Liver (tissue), 9 donors: ENCODE results near the gene DHX15. TPM values are rescaled to one million over a fixed set of nuclear protein-coding genes. Genes with fewer than 3 reads are reported as not detected.

Experiments used
- DNase-seq: peaks from one replicate; pipeline ENCODE4 v3.0.0-alpha.2; 2017; ENCODE audit warnings: low spot score
- H3K27ac ChIP-seq, 2 donors: one replicate each; pipeline ENCODE4 v1.7.0; 2013; ENCODE audit warnings: inconsistent platforms in 2 of 2, low read length in 2 of 2, control low read depth in 1 of 2, low read depth in 1 of 2, mild to moderate bottlenecking in 1 of 2
- H3K27me3 ChIP-seq, 4 donors: one replicate each; pipeline versions ENCODE4 v1.6.1 to v1.7.0; 2013; ENCODE audit warnings: low read length in 3 of 4, inconsistent platforms in 1 of 4, mild to moderate bottlenecking in 1 of 4, moderate library complexity in 1 of 4; ENCODE audit not compliant: control insufficient read depth in 4 of 4, insufficient read depth in 4 of 4
- H3K36me3 ChIP-seq, 4 donors: one replicate each; pipeline versions ENCODE4 v1.6.1 to v1.7.0; 2013; ENCODE audit warnings: low read length in 3 of 4, mild to moderate bottlenecking in 3 of 4, low read depth in 1 of 4, moderate library complexity in 1 of 4; ENCODE audit not compliant: control insufficient read depth in 4 of 4, insufficient read depth in 3 of 4
- H3K4me1 ChIP-seq, 4 donors: one replicate each; pipeline versions ENCODE4 v1.6.1 to v1.7.0; 2013; ENCODE audit warnings: low read length in 3 of 4, mild to moderate bottlenecking in 3 of 4, moderate library complexity in 1 of 4; ENCODE audit not compliant: control insufficient read depth in 4 of 4, insufficient read depth in 4 of 4
- H3K4me3 ChIP-seq, 3 donors: one replicate each; pipeline versions ENCODE4 v1.6.1 to v1.7.0; 2013; ENCODE audit warnings: low read length in 3 of 3, control low read depth in 1 of 3, low read depth in 1 of 3, mild to moderate bottlenecking in 1 of 3
- H3K9ac ChIP-seq, 2 donors: one replicate each; pipeline ENCODE4 v1.7.0; 2013; ENCODE audit warnings: low read length in 2 of 2, mild to moderate bottlenecking in 2 of 2, moderate library complexity in 2 of 2, control low read depth in 1 of 2, low read depth in 1 of 2
- H3K9me3 ChIP-seq, 4 donors: one replicate each; pipeline versions ENCODE4 v1.6.1 to v1.7.0; 2013; ENCODE audit warnings: low read length in 3 of 4; ENCODE audit not compliant: control insufficient read depth in 4 of 4
- ATF3 ChIP-seq: IDR thresholded peaks from 2 replicates; pipeline ENCODE4 v1.6.1; 2016; ENCODE audit warnings: antibody characterized with exemption
- EGR1 ChIP-seq, 2 donors: IDR thresholded peaks; 2 replicates each; pipeline ENCODE4 v1.6.1; 2016 to 2018; ENCODE audit warnings: antibody characterized with exemption in 2 of 2, low read depth in 2 of 2
- FOXA1 ChIP-seq: IDR thresholded peaks from 2 replicates; pipeline ENCODE4 v1.6.1; 2016; ENCODE audit warnings: antibody characterized with exemption
- FOXA2 ChIP-seq: IDR thresholded peaks from 2 replicates; pipeline ENCODE4 v1.6.1; 2016; ENCODE audit warnings: antibody characterized with exemption
- GABPA ChIP-seq, 2 donors: IDR thresholded peaks in 1 of 2; conservative IDR thresholded peaks in 1 of 2; 2 replicates each; pipeline ENCODE4 v1.6.1; 2016; ENCODE audit warnings: antibody characterized with exemption in 2 of 2, mild to moderate bottlenecking in 1 of 2, moderate library complexity in 1 of 2
- HNF4G ChIP-seq: IDR thresholded peaks from 2 replicates; pipeline ENCODE4 v1.6.1; 2016; ENCODE audit warnings: antibody characterized with exemption
- JUND ChIP-seq, 2 donors: IDR thresholded peaks; 2 replicates each; pipeline ENCODE4 v1.6.1; 2016; ENCODE audit warnings: antibody characterized with exemption in 2 of 2
- RAD21 ChIP-seq, 2 donors: IDR thresholded peaks; 2 replicates each; pipeline ENCODE4 v1.6.1; 2016; ENCODE audit warnings: antibody characterized with exemption in 2 of 2, mild to moderate bottlenecking in 2 of 2
- RXRA ChIP-seq, 2 donors: IDR thresholded peaks; 2 replicates each; pipeline ENCODE4 v1.6.1; 2017 to 2018; ENCODE audit warnings: antibody characterized with exemption in 2 of 2, mild to moderate bottlenecking in 1 of 2
- TAF1 ChIP-seq: conservative IDR thresholded peaks from 2 replicates; pipeline ENCODE4 v1.6.1; 2016; ENCODE audit warnings: antibody characterized with exemption, mild to moderate bottlenecking
- YY1 ChIP-seq: IDR thresholded peaks from 2 replicates; pipeline ENCODE4 v1.6.1; 2016; ENCODE audit warnings: antibody characterized with exemption, mild to moderate bottlenecking
- WGBS: extraction: QIAGEN DNeasy Blood & Tissue Kit; methylation state at CpG from one replicate; pipeline ENCODE4 v1.1.7; 2013; 5-methylcytosine and 5-hydroxymethylcytosine counted together
- polyA plus RNA-seq, 2 donors: library from polyadenylated mRNA; stranded (reverse) in 1 of 2; unstranded in 1 of 2; fragments of 200-250 nt in 1 of 2; fragments of >200 nt in 1 of 2; fragmentation: Nextera tagmentation in 1 of 2; extraction: Ambion mirVana in 1 of 2; gene quantifications; one replicate each; pipeline versions ENCODE4 v1.2.1 to v1.2.3, GENCODE V29; 2013 to 2015
- total RNA-seq, 2 donors: library from RNA; depleted of rRNA; stranded (reverse); fragments of >200 nt; gene quantifications; one replicate each; pipeline ENCODE4 v1.2.3, GENCODE V29; 2014
- TF ChIP-seq, protein P1 (sequence below): IDR thresholded peaks from 2 replicates; pipeline ENCODE4 v1.6.1; 2016; ENCODE audit warnings: antibody characterized with exemption
- TF ChIP-seq, protein P2 (sequence below): IDR thresholded peaks from 2 replicates; pipeline ENCODE4 v1.6.1; 2016; ENCODE audit warnings: antibody characterized with exemption, mild to moderate bottlenecking
- TF ChIP-seq, protein P3 (sequence below): IDR thresholded peaks from 2 replicates; pipeline ENCODE4 v1.6.1; 2016; ENCODE audit warnings: antibody characterized with exemption
- donor health status: healthy.
- donor health status: healthy.
- donor health status: healthy.
- donor health status: healthy.
- donor health status: healthy.

DHX15 gene
- total and polyA plus RNA-seq, 4 donors: 25.2 to 80.9 (median 51.5) TPM

DNA sequence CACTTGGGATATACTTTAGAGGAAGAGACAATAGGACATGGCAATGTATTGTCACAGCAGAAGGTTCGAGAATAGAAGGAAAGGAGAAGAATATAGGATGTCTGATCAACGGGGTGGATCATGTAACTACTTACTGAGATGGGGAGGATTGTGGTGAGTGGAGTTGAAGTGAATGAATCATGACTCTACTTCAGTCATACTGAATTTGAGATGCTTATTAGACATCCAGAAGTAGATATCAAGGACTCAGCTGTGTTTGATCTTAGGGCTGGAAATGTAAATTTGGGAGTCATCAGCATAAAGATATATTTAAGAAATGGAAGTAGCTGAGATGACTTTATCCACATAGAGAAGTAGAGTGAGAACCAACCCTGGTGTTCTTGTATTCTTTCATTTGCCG, 29.1 kb upstream of the DHX15 start:
- Histone ChIP-seq H3K4me1 (no peaks in the 10 kb centered on the region), H3K9ac (no peak overlapping the region), H3K36me3 (no peaks in the 10 kb centered on the region), H3K27me3 (no peaks in the 10 kb centered on the region), H3K27ac (no peak overlapping the region), H3K4me3 (no peak overlapping the region), H3K9me3 (no peaks in the 10 kb centered on the region)
- no peak for DNase-seq
- TF ChIP-seq FOXA2: no peak
- TF ChIP-seq EGR1 (IDR thresholded peaks at IDR 0.05; ENCODE audit: low read depth in 2 of 2): no peak
- no peak for TF ChIP-seq RAD21 (IDR thresholded peaks at IDR 0.05)
- no peak for TF ChIP-seq YY1
- WGBS: 79% methylated on average over 3 of the region's 3 CpGs

DNA sequence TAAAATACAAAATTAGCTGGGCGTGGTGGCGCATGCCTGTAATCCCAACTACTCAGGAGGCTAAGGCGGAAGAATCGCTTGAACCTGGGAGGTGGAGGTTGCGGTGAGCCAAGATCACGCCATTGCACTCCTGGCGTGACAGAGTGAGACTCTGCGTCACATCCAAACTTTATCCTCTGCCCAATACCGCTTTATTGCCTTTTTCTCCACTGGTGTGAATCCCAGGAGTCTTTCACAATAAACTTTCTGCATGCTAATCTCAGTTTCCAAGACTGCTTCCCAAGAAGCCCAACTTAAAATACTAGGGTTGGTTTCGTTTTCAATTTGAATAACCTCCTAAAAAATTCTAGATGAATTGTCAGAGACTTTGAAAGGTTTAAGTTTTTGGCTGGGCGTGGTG, 27.2 kb upstream of the DHX15 start:
- TF ChIP-seq, protein P1, sequence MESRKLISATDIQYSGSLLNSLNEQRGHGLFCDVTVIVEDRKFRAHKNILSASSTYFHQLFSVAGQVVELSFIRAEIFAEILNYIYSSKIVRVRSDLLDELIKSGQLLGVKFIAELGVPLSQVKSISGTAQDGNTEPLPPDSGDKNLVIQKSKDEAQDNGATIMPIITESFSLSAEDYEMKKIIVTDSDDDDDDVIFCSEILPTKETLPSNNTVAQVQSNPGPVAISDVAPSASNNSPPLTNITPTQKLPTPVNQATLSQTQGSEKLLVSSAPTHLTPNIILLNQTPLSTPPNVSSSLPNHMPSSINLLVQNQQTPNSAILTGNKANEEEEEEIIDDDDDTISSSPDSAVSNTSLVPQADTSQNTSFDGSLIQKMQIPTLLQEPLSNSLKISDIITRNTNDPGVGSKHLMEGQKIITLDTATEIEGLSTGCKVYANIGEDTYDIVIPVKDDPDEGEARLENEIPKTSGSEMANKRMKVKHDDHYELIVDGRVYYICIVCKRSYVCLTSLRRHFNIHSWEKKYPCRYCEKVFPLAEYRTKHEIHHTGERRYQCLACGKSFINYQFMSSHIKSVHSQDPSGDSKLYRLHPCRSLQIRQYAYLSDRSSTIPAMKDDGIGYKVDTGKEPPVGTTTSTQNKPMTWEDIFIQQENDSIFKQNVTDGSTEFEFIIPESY: no peak
- TF ChIP-seq HNF4G: no peak
- no peak for TF ChIP-seq ATF3
- no peak for TF ChIP-seq FOXA2
- TF ChIP-seq RAD21 (IDR thresholded peaks at IDR 0.05): no peak
- TF ChIP-seq, protein P2, sequence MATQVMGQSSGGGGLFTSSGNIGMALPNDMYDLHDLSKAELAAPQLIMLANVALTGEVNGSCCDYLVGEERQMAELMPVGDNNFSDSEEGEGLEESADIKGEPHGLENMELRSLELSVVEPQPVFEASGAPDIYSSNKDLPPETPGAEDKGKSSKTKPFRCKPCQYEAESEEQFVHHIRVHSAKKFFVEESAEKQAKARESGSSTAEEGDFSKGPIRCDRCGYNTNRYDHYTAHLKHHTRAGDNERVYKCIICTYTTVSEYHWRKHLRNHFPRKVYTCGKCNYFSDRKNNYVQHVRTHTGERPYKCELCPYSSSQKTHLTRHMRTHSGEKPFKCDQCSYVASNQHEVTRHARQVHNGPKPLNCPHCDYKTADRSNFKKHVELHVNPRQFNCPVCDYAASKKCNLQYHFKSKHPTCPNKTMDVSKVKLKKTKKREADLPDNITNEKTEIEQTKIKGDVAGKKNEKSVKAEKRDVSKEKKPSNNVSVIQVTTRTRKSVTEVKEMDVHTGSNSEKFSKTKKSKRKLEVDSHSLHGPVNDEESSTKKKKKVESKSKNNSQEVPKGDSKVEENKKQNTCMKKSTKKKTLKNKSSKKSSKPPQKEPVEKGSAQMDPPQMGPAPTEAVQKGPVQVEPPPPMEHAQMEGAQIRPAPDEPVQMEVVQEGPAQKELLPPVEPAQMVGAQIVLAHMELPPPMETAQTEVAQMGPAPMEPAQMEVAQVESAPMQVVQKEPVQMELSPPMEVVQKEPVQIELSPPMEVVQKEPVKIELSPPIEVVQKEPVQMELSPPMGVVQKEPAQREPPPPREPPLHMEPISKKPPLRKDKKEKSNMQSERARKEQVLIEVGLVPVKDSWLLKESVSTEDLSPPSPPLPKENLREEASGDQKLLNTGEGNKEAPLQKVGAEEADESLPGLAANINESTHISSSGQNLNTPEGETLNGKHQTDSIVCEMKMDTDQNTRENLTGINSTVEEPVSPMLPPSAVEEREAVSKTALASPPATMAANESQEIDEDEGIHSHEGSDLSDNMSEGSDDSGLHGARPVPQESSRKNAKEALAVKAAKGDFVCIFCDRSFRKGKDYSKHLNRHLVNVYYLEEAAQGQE: no peak
- no peak for TF ChIP-seq GABPA (IDR thresholded peaks at IDR 0.05 in 1 of 2, conservative IDR thresholded peaks at IDR 0.05 in 1 of 2)
- no peak for TF ChIP-seq FOXA1
- no peak for TF ChIP-seq RXRA (IDR thresholded peaks at IDR 0.05)
- TF ChIP-seq YY1: no peak
- no peak for TF ChIP-seq JUND (IDR thresholded peaks at IDR 0.05)
- TF ChIP-seq TAF1: no peak
- TF ChIP-seq EGR1 (IDR thresholded peaks at IDR 0.05; ENCODE audit: low read depth in 2 of 2): no peak
- TF ChIP-seq, protein P3, sequence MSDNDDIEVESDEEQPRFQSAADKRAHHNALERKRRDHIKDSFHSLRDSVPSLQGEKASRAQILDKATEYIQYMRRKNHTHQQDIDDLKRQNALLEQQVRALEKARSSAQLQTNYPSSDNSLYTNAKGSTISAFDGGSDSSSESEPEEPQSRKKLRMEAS: no peak
- WGBS: 90% methylated on average over 11 of the region's 11 CpGs

More for the DNA sequence above, 27.2 kb upstream of the DHX15 start:
- Histone ChIP-seq H3K27ac (no peak overlapping the region), H3K4me3 (no peak overlapping the region), H3K36me3 (no peaks in the 10 kb centered on the region), H3K9me3 (no peaks in the 10 kb centered on the region), H3K27me3 (no peaks in the 10 kb centered on the region), H3K9ac (no peak overlapping the region), H3K4me1 (no peaks in the 10 kb centered on the region)
- DNase-seq: no peak
